GM06990 (cell line): ENCODE data around the gene PSRC1.

Experiments
- DNase-seq: peaks from one replicate; pipeline ENCODE4 v3.0.0-alpha.2; 2011; ENCODE audit not compliant: insufficient read length; ENCODE audit errors: extremely low read depth
- H3K27me3 ChIP-seq: replicated peaks from 2 replicates; pipeline ENCODE4 v1.6.0; 2011; ENCODE audit warnings: low read length; ENCODE audit not compliant: control insufficient read depth, insufficient read depth
- H3K36me3 ChIP-seq: 2 replicates; pipeline ENCODE4 v1.5.1; 2011; ENCODE audit warnings: low read length; ENCODE audit not compliant: control insufficient read depth, insufficient read depth
- H3K4me3 ChIP-seq: replicated peaks from 2 replicates; pipeline ENCODE4 v1.5.1; 2011; ENCODE audit warnings: low read depth, mild to moderate bottlenecking, control low read depth, low read length
- TF ChIP-seq, protein P1 (sequence below): IDR thresholded peaks from 2 replicates; pipeline ENCODE4 v1.5.1; 2011; ENCODE audit warnings: low read length, control low read depth, mild to moderate bottlenecking, inconsistent platforms; ENCODE audit not compliant: insufficient read depth, poor library complexity, severe bottlenecking

Gene PSRC1

DNA sequence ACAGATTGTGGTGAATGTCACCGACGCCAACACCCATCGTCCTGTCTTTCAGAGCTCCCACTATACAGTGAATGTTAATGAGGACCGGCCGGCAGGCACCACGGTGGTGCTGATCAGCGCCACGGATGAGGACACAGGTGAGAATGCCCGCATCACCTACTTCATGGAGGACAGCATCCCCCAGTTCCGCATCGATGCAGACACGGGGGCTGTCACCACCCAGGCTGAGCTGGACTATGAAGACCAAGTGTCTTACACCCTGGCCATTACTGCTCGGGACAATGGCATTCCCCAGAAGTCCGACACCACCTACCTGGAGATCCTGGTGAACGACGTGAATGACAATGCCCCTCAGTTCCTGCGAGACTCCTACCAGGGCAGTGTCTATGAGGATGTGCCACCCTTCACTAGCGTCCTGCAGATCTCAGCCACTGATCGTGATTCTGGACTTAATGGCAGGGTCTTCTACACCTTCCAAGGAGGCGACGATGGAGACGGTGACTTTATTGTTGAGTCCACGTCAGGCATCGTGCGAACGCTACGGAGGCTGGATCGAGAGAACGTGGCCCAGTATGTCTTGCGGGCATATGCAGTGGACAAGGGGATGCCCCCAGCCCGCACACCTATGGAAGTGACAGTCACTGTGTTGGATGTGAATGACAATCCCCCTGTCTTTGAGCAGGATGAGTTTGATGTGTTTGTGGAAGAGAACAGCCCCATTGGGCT, 30.6 kb downstream of the PSRC1 start:
- DNase-seq: no peak
- no peak overlapping the region for H3K4me3 ChIP-seq
- no peaks in the 10 kb centered on the region for H3K36me3 ChIP-seq
- TF ChIP-seq, protein P1, sequence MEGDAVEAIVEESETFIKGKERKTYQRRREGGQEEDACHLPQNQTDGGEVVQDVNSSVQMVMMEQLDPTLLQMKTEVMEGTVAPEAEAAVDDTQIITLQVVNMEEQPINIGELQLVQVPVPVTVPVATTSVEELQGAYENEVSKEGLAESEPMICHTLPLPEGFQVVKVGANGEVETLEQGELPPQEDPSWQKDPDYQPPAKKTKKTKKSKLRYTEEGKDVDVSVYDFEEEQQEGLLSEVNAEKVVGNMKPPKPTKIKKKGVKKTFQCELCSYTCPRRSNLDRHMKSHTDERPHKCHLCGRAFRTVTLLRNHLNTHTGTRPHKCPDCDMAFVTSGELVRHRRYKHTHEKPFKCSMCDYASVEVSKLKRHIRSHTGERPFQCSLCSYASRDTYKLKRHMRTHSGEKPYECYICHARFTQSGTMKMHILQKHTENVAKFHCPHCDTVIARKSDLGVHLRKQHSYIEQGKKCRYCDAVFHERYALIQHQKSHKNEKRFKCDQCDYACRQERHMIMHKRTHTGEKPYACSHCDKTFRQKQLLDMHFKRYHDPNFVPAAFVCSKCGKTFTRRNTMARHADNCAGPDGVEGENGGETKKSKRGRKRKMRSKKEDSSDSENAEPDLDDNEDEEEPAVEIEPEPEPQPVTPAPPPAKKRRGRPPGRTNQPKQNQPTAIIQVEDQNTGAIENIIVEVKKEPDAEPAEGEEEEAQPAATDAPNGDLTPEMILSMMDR: no peak
- H3K27me3 ChIP-seq: no peaks in the 10 kb centered on the region; the same call in 1 of the 2 replicates

DNA sequence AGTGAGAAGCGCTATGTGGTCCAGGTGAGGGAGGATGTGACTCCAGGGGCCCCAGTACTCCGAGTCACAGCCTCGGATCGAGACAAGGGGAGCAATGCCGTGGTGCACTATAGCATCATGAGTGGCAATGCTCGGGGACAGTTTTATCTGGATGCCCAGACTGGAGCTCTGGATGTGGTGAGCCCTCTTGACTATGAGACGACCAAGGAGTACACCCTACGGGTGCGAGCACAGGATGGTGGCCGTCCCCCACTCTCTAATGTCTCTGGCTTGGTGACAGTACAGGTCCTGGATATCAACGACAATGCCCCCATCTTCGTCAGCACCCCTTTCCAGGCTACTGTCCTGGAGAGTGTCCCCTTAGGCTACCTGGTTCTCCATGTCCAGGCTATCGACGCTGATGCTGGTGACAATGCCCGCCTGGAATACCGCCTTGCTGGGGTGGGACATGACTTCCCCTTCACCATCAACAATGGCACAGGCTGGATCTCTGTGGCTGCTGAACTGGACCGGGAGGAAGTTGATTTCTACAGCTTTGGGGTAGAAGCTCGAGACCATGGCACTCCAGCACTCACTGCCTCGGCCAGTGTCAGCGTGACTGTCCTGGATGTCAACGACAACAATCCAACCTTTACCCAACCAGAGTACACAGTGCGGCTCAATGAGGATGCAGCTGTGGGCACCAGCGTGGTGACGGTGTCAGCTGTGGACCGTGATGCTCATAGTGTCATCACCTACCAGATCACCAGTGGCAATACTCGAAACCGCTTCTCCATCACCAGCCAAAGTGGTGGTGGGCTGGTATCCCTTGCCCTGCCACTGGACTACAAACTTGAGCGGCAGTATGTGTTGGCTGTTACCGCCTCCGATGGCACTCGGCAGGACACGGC, 31.4 kb downstream of the PSRC1 start:
- H3K36me3 ChIP-seq: no peaks in the 10 kb centered on the region
- H3K27me3 ChIP-seq: no peaks in the 10 kb centered on the region; the same call in 1 of the 2 replicates
- H3K4me3 ChIP-seq: no peak overlapping the region
- no peak for DNase-seq
- TF ChIP-seq, protein P1: no peak

DNA sequence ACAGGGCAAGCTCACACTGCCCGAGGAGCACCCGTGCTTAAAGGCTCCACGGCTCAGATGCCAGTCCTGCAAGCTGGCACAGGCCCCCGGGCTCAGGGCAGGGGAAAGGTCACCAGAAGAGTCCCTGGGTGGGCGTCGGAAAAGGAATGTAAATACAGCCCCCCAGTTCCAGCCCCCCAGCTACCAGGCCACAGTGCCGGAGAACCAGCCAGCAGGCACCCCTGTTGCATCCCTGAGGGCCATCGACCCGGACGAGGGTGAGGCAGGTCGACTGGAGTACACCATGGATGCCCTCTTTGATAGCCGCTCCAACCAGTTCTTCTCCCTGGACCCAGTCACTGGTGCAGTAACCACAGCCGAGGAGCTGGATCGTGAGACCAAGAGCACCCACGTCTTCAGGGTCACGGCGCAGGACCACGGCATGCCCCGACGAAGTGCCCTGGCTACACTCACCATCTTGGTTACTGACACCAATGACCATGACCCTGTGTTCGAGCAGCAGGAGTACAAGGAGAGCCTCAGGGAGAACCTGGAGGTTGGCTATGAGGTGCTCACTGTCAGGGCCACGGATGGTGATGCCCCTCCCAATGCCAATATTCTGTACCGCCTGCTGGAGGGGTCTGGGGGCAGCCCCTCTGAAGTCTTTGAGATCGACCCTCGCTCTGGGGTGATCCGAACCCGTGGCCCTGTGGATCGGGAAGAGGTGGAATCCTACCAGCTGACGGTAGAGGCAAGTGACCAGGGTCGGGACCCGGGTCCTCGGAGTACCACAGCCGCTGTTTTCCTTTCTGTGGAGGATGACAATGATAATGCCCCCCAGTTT, 32.3 kb downstream of the PSRC1 start:
- Histone ChIP-seq H3K36me3 (no peaks in the 10 kb centered on the region), H3K27me3 (no peaks in the 10 kb centered on the region; the same call in 1 of the 2 replicates), H3K4me3 (no peak overlapping the region)
- TF ChIP-seq, protein P1: no peak
- DNase-seq: no peak

DNA sequence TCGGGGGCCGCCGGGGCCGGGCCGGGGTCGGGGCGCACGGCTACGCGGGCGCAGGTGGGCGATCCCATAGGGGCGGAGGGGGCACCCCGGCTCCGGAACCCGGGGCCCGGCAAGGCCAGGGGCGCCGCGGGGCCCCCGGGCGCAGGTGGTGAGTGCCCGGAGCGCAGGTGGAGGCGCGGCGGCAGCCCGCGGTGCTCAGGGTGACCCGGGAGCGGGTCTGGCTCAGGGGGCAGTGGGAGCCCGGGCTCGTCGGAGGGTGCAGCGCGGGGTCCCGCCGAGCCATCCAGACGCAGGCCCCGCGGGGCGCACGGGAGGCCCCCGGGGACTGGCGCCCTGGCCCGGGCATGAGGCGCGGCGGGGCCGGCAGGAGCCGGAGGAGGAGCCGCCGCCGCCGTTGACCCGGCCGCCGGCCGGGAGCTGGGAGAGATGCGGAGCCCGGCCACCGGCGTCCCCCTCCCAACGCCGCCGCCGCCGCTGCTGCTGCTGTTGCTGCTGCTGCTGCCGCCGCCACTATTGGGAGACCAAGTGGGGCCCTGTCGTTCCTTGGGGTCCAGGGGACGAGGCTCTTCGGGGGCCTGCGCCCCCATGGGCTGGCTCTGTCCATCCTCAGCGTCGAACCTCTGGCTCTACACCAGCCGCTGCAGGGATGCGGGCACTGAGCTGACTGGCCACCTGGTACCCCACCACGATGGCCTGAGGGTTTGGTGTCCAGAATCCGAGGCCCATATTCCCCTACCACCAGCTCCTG, 33.1 kb downstream of the PSRC1 start:
- H3K27me3 ChIP-seq: no peaks in the 10 kb centered on the region; the same call in 1 of the 2 replicates
- no peaks in the 10 kb centered on the region for H3K36me3 ChIP-seq
- no peak for DNase-seq
- H3K4me3 ChIP-seq: peak overlapping the region; percentile 35
- TF ChIP-seq, protein P1: no peak

DNA sequence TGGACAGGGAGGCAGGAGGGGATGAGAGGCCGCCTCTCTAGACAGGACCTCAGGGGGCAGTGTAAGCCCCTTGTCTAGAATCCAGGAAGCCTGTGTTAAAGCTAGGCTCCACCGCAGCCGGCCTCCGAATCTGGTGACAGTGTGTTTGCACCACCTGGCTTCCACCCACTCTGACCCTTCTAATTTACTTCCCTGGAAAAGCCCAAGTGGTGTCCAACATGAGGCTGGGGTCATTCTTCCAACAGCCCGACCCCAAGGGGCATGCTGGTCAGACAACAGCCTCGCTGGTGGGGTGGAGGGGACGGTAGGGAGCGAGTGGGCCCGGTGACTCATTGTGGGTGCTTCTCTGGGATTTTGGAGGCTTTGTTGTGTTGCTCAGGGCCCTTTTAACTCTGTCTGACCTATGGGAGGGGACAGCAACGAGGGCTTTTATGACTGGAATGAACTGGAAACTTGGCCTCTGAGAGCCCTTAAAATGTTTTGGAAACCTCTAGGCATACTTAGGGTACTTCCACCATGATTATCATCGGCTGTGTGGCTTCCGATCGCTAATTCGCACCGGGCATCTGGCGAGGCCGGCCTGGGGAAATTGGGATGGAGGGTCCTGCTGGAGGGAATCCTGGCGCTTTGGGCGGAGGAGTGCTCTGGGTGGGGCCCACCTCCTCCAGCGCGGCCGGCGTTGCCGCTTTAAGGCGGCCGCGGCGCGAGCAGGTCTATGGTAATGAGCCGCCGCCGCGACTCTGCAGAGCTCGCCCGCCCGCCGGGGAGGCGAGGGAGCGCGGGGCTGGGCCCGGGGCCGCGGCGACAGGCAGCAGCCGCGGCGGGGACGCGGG, 33.9 kb downstream of the PSRC1 start, which contains the start of gene CELSR2:
Gene CELSR2 (plus strand): TSS at position 743 of the 833 bp plus-strand sequence. CDS start 541 bp downstream, outside the sequence.
- H3K4me3 ChIP-seq: peak within 1 kb of the TSS; percentile 35
- DNase-seq: peak; percentile 65
- TF ChIP-seq, protein P1: no peak
- H3K36me3 ChIP-seq: no peaks in the 10 kb centered on the region
- no peaks in the 10 kb centered on the region; the same call in 1 of the 2 replicates for H3K27me3 ChIP-seq
